CD4-positive, alpha-beta T cell treated with Interferon alpha-2 for 1 hour (primary cell): ENCODE measurements around the gene NSD2.
"Not testable (repeated sequence)": the region's sequence is repeated elsewhere in the genome, so short reads cannot be mapped to it uniquely, and the experiment has no call there.

Source experiments
- DNase-seq, 2 donors: peaks; one replicate each; pipeline ENCODE4 v3.0.0-alpha.2; 2020 to 2022

The NSD2 gene

GRCh38 chr4:1900624-1901023, 29.4 kb downstream of the NSD2 start:
- DNase-seq, result no peak

GRCh38 chr4:1901127-1901526, 29.9 kb downstream of the NSD2 start:
- DNase-seq, result no peak

GRCh38 chr4:1902243-1902642, 31.1 kb downstream of the NSD2 start:
- DNase-seq, result no peak

GRCh38 chr4:1903035-1903434, 31.8 kb downstream of the NSD2 start:
- DNase-seq, result no peak

- no peak for DNase-seq
Observed at GRCh38 chr4:1904042-1904441, 32.8 kb downstream of the NSD2 start.

- peak in 1 of 2 donors; percentile 6 for DNase-seq
Observed at GRCh38 chr4:1907848-1908525, 36.8 kb downstream of the NSD2 start.

- DNase-seq, result not testable (repeated sequence)
Observed at GRCh38 chr4:1909696-1910095, 38.5 kb downstream of the NSD2 start.

- DNase-seq, result peak in 1 of 2 donors; percentile 30
Observed at GRCh38 chr4:1910643-1911042, 39.5 kb downstream of the NSD2 start.

GRCh38 chr4:1911316-1911715, 40.1 kb downstream of the NSD2 start:
- not testable (repeated sequence) for DNase-seq

GRCh38 chr4:1922821-1923220, 51.6 kb downstream of the NSD2 start:
- DNase-seq, result no peak

GRCh38 chr4:1927675-1928074, 56.5 kb downstream of the NSD2 start:
- no peak for DNase-seq

GRCh38 chr4:1928356-1929239, 57.4 kb downstream of the NSD2 start:
- DNase-seq, result peak; percentile 16 to 24

- no peak for DNase-seq
Observed at GRCh38 chr4:1932736-1933135, 61.5 kb downstream of the NSD2 start.

GRCh38 chr4:1933700-1934099, 62.5 kb downstream of the NSD2 start:
- no peak for DNase-seq

GRCh38 chr4:1937550-1937949, 66.4 kb downstream of the NSD2 start:
- DNase-seq, result no peak

- no peak for DNase-seq
Observed at GRCh38 chr4:1938027-1938426, 66.8 kb downstream of the NSD2 start.

- no peak for DNase-seq
Observed at GRCh38 chr4:1939664-1940509, 68.7 kb downstream of the NSD2 start.

GRCh38 chr4:1940566-1940965, 69.4 kb downstream of the NSD2 start:
- DNase-seq, result no peak

GRCh38 chr4:1943928-1944327, 72.7 kb downstream of the NSD2 start:
- no peak for DNase-seq

- no peak for DNase-seq
Observed at GRCh38 chr4:1945124-1945895, 74.1 kb downstream of the NSD2 start.

GRCh38 chr4:1945912-1946311, 74.7 kb downstream of the NSD2 start:
- DNase-seq, result no peak

- DNase-seq, result no peak
Observed at GRCh38 chr4:1948232-1948631, 77.0 kb downstream of the NSD2 start.
